Measurements from ENCODE around the gene KDELR3.
"Not testable (repeated sequence)": the region's sequence is repeated elsewhere in the genome, so short reads cannot be mapped to it uniquely, and the experiment has no call there.

Gene KDELR3

GRCh38 chr22:38456841-38457699 is 10.8 kb upstream of the KDELR3 start:
- no peak for DNase-seq (ENCODE audit: low spot score)

GRCh38 chr22:38460426-38460840 is 7.5 kb upstream of the KDELR3 start:
- DNase-seq (ENCODE audit: low spot score), result no peak

- DNase-seq (ENCODE audit: low spot score), result no peak
These were observed 6.9 kb upstream of the KDELR3 start for GRCh38 chr22:38461057-38461413.

GRCh38 chr22:38461414-38462081 is 6.3 kb upstream of the KDELR3 start:
- peak; percentile 32 for DNase-seq (ENCODE audit: low spot score)

- DNase-seq (ENCODE audit: low spot score), result no peak
These were observed 4.7 kb upstream of the KDELR3 start for GRCh38 chr22:38462960-38463784.

GRCh38 chr22:38464992-38465672 is 2.8 kb upstream of the KDELR3 start:
- DNase-seq (ENCODE audit: low spot score), result no peak

GRCh38 chr22:38465673-38466490 is 2.0 kb upstream of the KDELR3 start:
- DNase-seq (ENCODE audit: low spot score), result no peak

GRCh38 chr22:38467438-38467903 is 425 bp upstream of the KDELR3 start:
- DNase-seq (ENCODE audit: low spot score), result no peak

GRCh38 chr22:38468443-38469305 is 778 bp downstream of the KDELR3 start:
- no peak for DNase-seq (ENCODE audit: low spot score)

- DNase-seq (ENCODE audit: low spot score), result no peak
These were observed 1.4 kb downstream of the KDELR3 start for GRCh38 chr22:38469306-38469781.

- DNase-seq (ENCODE audit: low spot score), result not testable (repeated sequence)
These were observed 2.3 kb downstream of the KDELR3 start for GRCh38 chr22:38470179-38470578.

GRCh38 chr22:38471237-38471636 is 3.3 kb downstream of the KDELR3 start:
- DNase-seq (ENCODE audit: low spot score), result no peak

- DNase-seq (ENCODE audit: low spot score), result no peak
These were observed 6.2 kb downstream of the KDELR3 start for GRCh38 chr22:38474003-38474607.

GRCh38 chr22:38477585-38477984 is 9.7 kb downstream of the KDELR3 start:
- DNase-seq (ENCODE audit: low spot score), result no peak

GRCh38 chr22:38479096-38479837 is 11.4 kb downstream of the KDELR3 start:
- DNase-seq (ENCODE audit: low spot score), result no peak

- DNase-seq (ENCODE audit: low spot score), result no peak
These were observed 13.4 kb downstream of the KDELR3 start for GRCh38 chr22:38481162-38481870.

- no peak for DNase-seq (ENCODE audit: low spot score)
These were observed 14.0 kb downstream of the KDELR3 start for GRCh38 chr22:38481871-38482332.
